GM18517 (cell line): ENCODE measurements around the gene C1S.

Experiments
- ATAC-seq: cut with Tn5 transposase; IDR thresholded peaks from one replicate; pipeline ENCODE4 v1.9.1; 2021; ENCODE audit warnings: mild to moderate bottlenecking, moderate library complexity; ENCODE audit not compliant: unreplicated experiment

C1S gene

GRCh38 chr12:7075518-7075917 is 15.0 kb downstream of the C1S start:
- ATAC-seq, result no peak

GRCh38 chr12:7075939-7076338 is 15.4 kb downstream of the C1S start:
- no peak for ATAC-seq

GRCh38 chr12:7076493-7076892 is 16.0 kb downstream of the C1S start:
- ATAC-seq, result no peak

- ATAC-seq, result no peak
Observed at GRCh38 chr12:7078163-7078562, 17.6 kb downstream of the C1S start.

GRCh38 chr12:7079826-7080125 is 19.3 kb downstream of the C1S start:
- no peak for ATAC-seq

GRCh38 chr12:7081037-7081436 is 20.5 kb downstream of the C1S start:
- no peak for ATAC-seq

GRCh38 chr12:7083125-7083524 is 22.6 kb downstream of the C1S start:
- no peak for ATAC-seq

GRCh38 chr12:7089196-7089871 is 28.8 kb downstream of the C1S start:
- no peak for ATAC-seq

- no peak for ATAC-seq
Observed at GRCh38 chr12:7090222-7090998, 29.9 kb downstream of the C1S start.

GRCh38 chr12:7091171-7091570 is 30.7 kb downstream of the C1S start:
- no peak for ATAC-seq

GRCh38 chr12:7091660-7092228 is 31.2 kb downstream of the C1S start:
- ATAC-seq, result no peak

- no peak for ATAC-seq
Observed at GRCh38 chr12:7092229-7092985, 31.9 kb downstream of the C1S start, which contains the start of gene C1R. TSS of gene C1R (minus strand) at chr12:7092445. CDS start at chr12:7092388, 57 bp downstream.

- ATAC-seq, result no peak
Observed at GRCh38 chr12:7092986-7093460, 32.5 kb downstream of the C1S start.

- no peak for ATAC-seq
Observed at GRCh38 chr12:7093486-7093885, 33.0 kb downstream of the C1S start.

GRCh38 chr12:7093892-7094291 is 33.4 kb downstream of the C1S start:
- ATAC-seq, result no peak

- no peak for ATAC-seq
Observed at GRCh38 chr12:7096006-7096932, 35.8 kb downstream of the C1S start.

- no peak for ATAC-seq
Observed at GRCh38 chr12:7096979-7097378, 36.5 kb downstream of the C1S start.

- ATAC-seq, result no peak
Observed at GRCh38 chr12:7099290-7099996, 38.9 kb downstream of the C1S start.

- ATAC-seq, result no peak
Observed at GRCh38 chr12:7100239-7100638, 39.7 kb downstream of the C1S start.
